ENCODE data around the gene KCTD6. TPM values are rescaled to one million over a fixed set of nuclear protein-coding genes. Genes with fewer than 3 reads are reported as not detected.

KCTD6 gene
- 1 to 10 TPM; 4.3 to 8.3 (median 5.8) TPM for total RNA-seq

DNA sequence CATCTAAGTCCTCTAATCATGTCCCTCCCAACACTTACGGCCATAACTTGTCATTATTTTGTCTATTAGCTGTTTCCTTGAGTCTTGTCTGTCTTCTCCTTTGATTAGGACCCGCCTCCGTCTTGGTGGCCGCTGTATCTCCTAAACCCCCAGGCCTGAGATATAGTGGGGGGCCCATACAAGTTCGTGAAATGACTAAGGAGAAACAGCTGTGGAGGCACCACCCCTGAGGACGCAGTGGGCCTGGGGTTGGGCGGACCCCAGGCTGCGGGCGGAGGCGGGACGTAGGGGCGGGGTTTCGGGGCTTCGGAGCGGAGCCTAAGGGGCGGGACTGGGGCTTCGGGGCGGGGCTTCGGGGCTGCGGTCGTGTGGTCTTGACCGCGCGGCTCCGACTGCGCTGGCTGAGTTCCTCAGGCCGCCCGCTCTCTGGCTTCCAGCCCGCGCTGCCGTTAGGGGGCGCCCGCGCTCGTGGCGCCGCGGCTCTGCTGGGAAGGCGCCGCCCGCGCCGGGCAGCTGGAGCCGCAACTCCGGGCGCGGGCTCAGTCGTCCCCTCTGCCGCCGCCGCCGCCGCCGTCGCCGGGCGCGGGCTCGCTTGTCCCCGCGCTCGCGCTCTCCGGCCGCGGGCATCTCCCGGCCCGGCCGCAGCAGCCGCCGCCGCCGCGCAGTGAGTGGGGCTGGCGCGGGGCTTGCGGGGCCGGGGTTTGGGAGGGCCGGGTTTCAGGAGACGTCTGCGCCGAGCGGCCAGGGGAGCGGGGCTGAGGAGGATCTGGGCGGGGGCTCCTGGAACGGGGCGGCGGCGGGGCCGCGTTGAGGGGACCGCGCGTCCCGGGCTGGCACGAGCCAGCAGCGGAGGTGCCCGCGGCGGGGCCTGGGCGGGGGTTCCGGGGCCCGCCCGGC lies at the start of gene KCTD6:
Gene KCTD6 (plus strand): TSS at position 591 of the 897 bp plus-strand sequence. CDS start 6,660 bp downstream, outside the sequence.
- Histone ChIP-seq H3K36me3 (no peaks in the 10 kb centered on the region), H3K9me3 (no peaks in the 10 kb centered on the region), H3K4me1 (peaks cover 48 to 49% of the 10 kb centered on the region in 2 donors), H3K27me3 (no peaks in the 10 kb centered on the region), H3K27ac (peak within 1 kb of the TSS; percentile 82 to 91 (median 85)), H3K4me3 (peak within 1 kb of the TSS; percentile 72 to 90 (median 80))
- ATAC-seq (peak; percentile 88 to 90), DNase-seq (peak; percentile 86 to 89)
- intact Hi-C loops (cut with DNase I; ENCODE audit: low total_unique reads) (loop anchor here (1.0 to 5.0 kb wide), 6 partner anchors 28 to 254 kb away; partner anchors contain the start of genes ABHD6, HTD2, PDHB and PXK), in situ Hi-C loops (cut with MboI; ENCODE audit: low sequenced_read_pairs in 4 of 4) (loop anchor here in 3 of 4 donors (5.0 to 10.0 kb wide), 3 partner anchors 157 to 187 kb away; partner anchors contain the start of genes PXK (in 2 of the 3), HTD2 (in 1 of the 3) and RPP14 (in 1 of the 3))
- TF ChIP-seq POLR2A (IDR thresholded peaks at IDR 0.05) = peak; percentile 52 to 73
- TF ChIP-seq, protein P1, sequence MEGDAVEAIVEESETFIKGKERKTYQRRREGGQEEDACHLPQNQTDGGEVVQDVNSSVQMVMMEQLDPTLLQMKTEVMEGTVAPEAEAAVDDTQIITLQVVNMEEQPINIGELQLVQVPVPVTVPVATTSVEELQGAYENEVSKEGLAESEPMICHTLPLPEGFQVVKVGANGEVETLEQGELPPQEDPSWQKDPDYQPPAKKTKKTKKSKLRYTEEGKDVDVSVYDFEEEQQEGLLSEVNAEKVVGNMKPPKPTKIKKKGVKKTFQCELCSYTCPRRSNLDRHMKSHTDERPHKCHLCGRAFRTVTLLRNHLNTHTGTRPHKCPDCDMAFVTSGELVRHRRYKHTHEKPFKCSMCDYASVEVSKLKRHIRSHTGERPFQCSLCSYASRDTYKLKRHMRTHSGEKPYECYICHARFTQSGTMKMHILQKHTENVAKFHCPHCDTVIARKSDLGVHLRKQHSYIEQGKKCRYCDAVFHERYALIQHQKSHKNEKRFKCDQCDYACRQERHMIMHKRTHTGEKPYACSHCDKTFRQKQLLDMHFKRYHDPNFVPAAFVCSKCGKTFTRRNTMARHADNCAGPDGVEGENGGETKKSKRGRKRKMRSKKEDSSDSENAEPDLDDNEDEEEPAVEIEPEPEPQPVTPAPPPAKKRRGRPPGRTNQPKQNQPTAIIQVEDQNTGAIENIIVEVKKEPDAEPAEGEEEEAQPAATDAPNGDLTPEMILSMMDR (IDR thresholded peaks at IDR 0.05 in 4 of 5, conservative IDR thresholded peaks at IDR 0.05 in 1 of 5) = peak; percentile 60 to 82 (median 78)

DNA sequence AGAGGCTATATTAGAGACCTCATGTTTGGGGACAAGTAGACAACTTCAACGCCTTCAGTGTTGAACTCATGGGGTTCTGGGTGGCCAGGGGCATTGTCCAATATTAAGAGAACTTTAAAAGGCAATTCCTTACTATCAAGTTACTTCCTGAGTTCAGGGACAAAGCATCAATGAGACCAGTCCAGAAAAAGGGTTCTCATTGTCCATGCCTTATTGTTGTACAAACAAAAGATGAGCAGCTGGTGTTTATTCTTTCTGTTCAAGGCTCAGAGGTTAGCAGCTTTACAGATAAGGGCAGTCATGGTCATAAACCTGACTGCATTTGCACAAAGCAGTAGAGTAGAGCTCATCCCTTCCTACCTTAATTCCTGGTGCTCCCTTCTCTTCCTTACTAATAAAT lies 39.7 kb upstream of the KCTD6 start:
- H3K4me3 ChIP-seq = no peak overlapping the region
- H3K27me3 ChIP-seq = no peaks in the 10 kb centered on the region
- DNase-seq (no peak), ATAC-seq (no peak)
- TF ChIP-seq POLR2A (IDR thresholded peaks at IDR 0.05) = no peak
- TF ChIP-seq, protein P1 (IDR thresholded peaks at IDR 0.05 in 4 of 5, conservative IDR thresholded peaks at IDR 0.05 in 1 of 5) = no peak
- no peaks in the 10 kb centered on the region for H3K9me3 ChIP-seq
- in situ Hi-C loops (cut with MboI; ENCODE audit: low sequenced_read_pairs in 4 of 4) (no loop called here), intact Hi-C loops (cut with DNase I; ENCODE audit: low total_unique reads) (no loop called here)
- H3K4me1 ChIP-seq = no peaks in the 10 kb centered on the region
- H3K27ac ChIP-seq = no peak overlapping the region
- H3K36me3 ChIP-seq = peaks cover 0 to 8% of the 10 kb centered on the region in 2 donors

DNA sequence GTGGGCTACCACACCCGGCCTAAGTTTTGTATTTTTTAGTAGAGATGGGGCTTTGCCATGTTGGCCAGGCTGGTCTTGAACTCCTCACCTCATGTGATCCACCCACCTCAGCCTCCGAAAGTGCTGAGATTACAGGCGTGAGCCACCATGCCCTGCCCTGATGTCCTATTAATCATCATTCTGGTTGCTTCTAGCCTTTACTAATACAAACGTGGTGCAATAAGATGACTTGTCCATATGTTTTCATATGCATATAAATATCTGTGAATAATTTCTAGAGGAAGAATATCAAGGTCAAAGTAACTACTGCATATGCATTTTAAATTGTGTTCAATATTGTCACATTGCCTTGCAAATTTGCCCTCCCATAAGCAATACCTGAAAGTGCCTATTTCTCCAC lies 32.7 kb upstream of the KCTD6 start:
- no peaks in the 10 kb centered on the region for H3K9me3 ChIP-seq
- no peak for ATAC-seq
- TF ChIP-seq, protein P1 (IDR thresholded peaks at IDR 0.05 in 4 of 5, conservative IDR thresholded peaks at IDR 0.05 in 1 of 5) = no peak
- no peak for TF ChIP-seq POLR2A (IDR thresholded peaks at IDR 0.05)
- no peak overlapping the region for H3K27ac ChIP-seq
- peaks cover 0 to 8% of the 10 kb centered on the region in 2 donors for H3K36me3 ChIP-seq
- no peaks in the 10 kb centered on the region for H3K27me3 ChIP-seq
- in situ Hi-C loops (cut with MboI; ENCODE audit: low sequenced_read_pairs in 4 of 4) (no loop called here), intact Hi-C loops (cut with DNase I; ENCODE audit: low total_unique reads) (no loop called here)
- no peak overlapping the region for H3K4me3 ChIP-seq
- no peak for DNase-seq
- H3K4me1 ChIP-seq = peaks cover 14% of the 10 kb centered on the region in 2 donors

DNA sequence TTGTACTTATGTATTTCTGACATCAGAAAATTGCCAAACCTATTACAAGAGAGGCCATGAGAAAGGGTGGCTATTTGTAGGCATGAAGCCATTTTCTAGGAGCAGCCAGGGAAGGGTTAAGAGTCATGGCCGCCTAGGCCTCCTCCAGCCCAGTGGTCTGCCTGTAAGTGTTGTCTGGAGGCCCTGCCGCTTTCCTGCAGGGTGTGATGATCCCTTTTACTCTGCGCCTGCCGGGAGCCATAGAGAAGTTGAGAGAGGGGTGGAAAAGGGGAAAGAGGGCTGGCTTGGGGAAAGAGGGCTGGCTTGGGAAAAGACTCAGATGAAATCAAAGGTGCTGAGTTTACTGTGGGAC lies 29.1 kb upstream of the KCTD6 start:
- DNase-seq = no peak
- intact Hi-C loops (cut with DNase I; ENCODE audit: low total_unique reads) (loop anchor here (1.0 kb wide), 4 partner anchors 18 to 69 kb away; no protein-coding TSS in a partner anchor), in situ Hi-C loops (cut with MboI; ENCODE audit: low sequenced_read_pairs in 4 of 4) (loop anchor here in 2 of 4 donors (10.0 kb wide), 1 partner anchor 72 kb away; the partner anchor contains the start of gene ACOX2 (in 2 of the 2))
- no peaks in the 10 kb centered on the region for H3K27me3 ChIP-seq
- peak overlapping the region in 1 of 4 donors; percentile 50 for H3K4me3 ChIP-seq
- peak overlapping the region; percentile 15 to 61 (median 34) for H3K27ac ChIP-seq
- TF ChIP-seq POLR2A (IDR thresholded peaks at IDR 0.05) = no peak
- TF ChIP-seq, protein P1 (IDR thresholded peaks at IDR 0.05 in 4 of 5, conservative IDR thresholded peaks at IDR 0.05 in 1 of 5) = no peak
- no peak for ATAC-seq
- no peaks in the 10 kb centered on the region for H3K9me3 ChIP-seq
- peaks cover 17 to 18% of the 10 kb centered on the region in 2 donors for H3K4me1 ChIP-seq
- H3K36me3 ChIP-seq = no peaks in the 10 kb centered on the region
